DOHH2 (cell line): Measurements from ENCODE around the gene TRPV4.

Experiments used
- CTCF ChIP-seq: fragments of 200-600 bp; sonication (generic); IDR thresholded peaks from one replicate; pipeline ENCODE4 v1.5.1; 2014; ENCODE audit warnings: antibody characterized with exemption, mild to moderate bottlenecking, low read depth, low read length; ENCODE audit not compliant: poor library complexity, severe bottlenecking
- EZH2phosphoT487 ChIP-seq: fragments of 200-600 bp; sonication (generic); IDR thresholded peaks from 2 replicates; pipeline ENCODE4 v1.6.1; 2017; ENCODE audit warnings: borderline replicate concordance, mild to moderate bottlenecking, antibody characterized with exemption, low read length, moderate library complexity, mixed read lengths

GRCh38 chr12:109844091-109844490 lies 10.9 kb upstream of the TRPV4 start:
- no peak for TF ChIP-seq CTCF
- TF ChIP-seq EZH2phosphoT487 = no peak
